Measurements from ENCODE around the gene CSGALNACT2. TPM values are rescaled to one million over a fixed set of nuclear protein-coding genes. Genes with fewer than 3 reads are reported as not detected.

CSGALNACT2 gene
- total RNA-seq, 1 donor from 2014 or later = 14.8 TPM

DNA sequence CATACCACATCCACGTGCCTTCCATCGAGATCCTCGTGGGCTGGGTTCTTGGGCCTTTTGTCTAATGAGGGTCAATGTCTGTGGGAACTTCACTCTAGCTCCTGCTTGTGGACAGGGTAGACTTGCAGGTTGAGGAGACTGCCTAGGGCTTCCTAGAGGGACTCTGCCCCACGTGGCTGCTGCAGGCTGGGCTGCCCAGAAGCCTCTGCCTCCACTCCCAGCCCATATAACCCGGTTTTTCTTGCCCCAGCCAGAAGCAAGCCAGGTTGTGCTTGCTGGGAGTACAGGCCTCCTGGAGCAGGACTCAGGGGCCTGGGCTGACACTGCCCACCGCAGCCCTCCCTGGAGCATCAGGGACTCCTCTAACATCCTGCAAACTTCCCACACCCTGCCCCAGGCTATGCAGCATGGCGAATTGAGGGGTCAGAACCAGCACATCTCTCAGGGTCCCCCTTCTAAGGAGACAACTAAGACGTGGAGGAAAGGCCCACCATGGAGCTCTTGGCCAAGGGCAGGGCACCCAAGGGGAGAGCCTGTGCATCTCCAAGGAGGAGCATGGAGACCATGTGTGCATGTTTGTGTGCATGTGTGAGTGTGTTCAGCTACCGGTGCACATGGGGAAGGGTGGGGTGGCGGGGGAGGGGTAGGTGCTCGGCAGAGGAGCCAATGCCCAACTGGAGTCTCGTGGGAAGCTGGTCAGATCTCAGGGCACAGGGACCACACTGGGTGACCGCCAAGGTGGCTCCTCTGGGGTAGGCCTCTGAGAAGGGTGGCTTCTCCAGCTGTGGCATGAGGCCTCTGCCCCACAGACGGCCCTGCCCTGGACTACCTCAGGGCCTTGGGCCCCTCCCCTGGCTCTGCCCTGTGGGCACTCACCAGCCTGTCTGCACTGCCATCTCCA, 66.0 kb downstream of the CSGALNACT2 start:
- H3K9me3 Mint-ChIP-seq = no peaks in the 10 kb centered on the region
- DNase-seq (ENCODE audit: low spot score in 2 of 2, unreplicated experiment in 2 of 2) = peak in 1 of 2 experiments; percentile 36
- H3K4me1 Mint-ChIP-seq = no peaks in the 10 kb centered on the region
- H3K27ac Mint-ChIP-seq = no peak overlapping the region
- no peaks in the 10 kb centered on the region for H3K36me3 Mint-ChIP-seq
- H3K27me3 Mint-ChIP-seq (ENCODE audit: low read depth) = no peaks in the 10 kb centered on the region
- H3K4me3 Mint-ChIP-seq = peak overlapping the region; percentile 40
- TF ChIP-seq, protein P1, sequence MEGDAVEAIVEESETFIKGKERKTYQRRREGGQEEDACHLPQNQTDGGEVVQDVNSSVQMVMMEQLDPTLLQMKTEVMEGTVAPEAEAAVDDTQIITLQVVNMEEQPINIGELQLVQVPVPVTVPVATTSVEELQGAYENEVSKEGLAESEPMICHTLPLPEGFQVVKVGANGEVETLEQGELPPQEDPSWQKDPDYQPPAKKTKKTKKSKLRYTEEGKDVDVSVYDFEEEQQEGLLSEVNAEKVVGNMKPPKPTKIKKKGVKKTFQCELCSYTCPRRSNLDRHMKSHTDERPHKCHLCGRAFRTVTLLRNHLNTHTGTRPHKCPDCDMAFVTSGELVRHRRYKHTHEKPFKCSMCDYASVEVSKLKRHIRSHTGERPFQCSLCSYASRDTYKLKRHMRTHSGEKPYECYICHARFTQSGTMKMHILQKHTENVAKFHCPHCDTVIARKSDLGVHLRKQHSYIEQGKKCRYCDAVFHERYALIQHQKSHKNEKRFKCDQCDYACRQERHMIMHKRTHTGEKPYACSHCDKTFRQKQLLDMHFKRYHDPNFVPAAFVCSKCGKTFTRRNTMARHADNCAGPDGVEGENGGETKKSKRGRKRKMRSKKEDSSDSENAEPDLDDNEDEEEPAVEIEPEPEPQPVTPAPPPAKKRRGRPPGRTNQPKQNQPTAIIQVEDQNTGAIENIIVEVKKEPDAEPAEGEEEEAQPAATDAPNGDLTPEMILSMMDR (IDR thresholded peaks at IDR 0.05; ENCODE audit: unreplicated experiment) = no peak

DNA sequence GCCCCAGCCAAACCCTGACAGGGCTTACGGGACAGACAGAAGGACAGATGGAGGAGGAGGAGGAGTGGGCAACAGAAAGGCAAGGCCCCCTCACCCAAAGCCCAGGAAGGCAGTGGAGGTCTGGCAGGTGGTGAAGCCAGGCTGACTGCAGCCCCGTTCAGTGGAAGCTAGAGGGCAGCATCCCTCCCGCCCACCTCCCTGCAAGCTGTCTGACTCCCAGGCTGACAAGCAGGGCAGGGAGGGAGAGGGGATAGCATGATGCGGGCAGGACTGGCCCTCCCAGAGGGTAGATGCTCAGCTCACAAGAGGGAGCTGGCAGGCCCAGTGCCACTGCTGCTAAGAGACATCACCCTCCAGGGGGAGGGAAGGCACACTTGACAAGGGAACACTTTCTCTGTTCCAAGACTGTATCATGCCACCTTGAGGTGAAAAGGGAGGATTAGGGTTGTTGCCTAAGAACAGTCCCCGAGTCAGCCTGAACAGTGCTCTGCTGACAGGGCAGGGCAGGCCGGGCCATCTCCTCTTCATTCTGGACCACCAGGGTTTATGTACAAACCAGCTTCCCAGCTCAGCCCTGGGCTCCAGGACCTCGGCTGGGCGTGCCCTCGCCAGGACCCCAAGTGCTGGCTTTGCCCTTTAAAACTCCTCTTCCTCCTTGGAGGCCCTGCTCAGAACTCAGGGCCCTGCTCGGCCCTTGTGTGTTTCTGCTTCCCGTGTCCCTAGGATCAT, 66.9 kb downstream of the CSGALNACT2 start:
- H3K36me3 Mint-ChIP-seq = no peaks in the 10 kb centered on the region
- peak; percentile 20 to 53 for DNase-seq (ENCODE audit: low spot score in 2 of 2, unreplicated experiment in 2 of 2)
- H3K27ac Mint-ChIP-seq = no peak overlapping the region
- no peaks in the 10 kb centered on the region for H3K9me3 Mint-ChIP-seq
- no peak overlapping the region for H3K4me3 Mint-ChIP-seq
- TF ChIP-seq, protein P1 (IDR thresholded peaks at IDR 0.05; ENCODE audit: unreplicated experiment) = no peak
- no peaks in the 10 kb centered on the region for H3K27me3 Mint-ChIP-seq (ENCODE audit: low read depth)
- no peaks in the 10 kb centered on the region for H3K4me1 Mint-ChIP-seq

DNA sequence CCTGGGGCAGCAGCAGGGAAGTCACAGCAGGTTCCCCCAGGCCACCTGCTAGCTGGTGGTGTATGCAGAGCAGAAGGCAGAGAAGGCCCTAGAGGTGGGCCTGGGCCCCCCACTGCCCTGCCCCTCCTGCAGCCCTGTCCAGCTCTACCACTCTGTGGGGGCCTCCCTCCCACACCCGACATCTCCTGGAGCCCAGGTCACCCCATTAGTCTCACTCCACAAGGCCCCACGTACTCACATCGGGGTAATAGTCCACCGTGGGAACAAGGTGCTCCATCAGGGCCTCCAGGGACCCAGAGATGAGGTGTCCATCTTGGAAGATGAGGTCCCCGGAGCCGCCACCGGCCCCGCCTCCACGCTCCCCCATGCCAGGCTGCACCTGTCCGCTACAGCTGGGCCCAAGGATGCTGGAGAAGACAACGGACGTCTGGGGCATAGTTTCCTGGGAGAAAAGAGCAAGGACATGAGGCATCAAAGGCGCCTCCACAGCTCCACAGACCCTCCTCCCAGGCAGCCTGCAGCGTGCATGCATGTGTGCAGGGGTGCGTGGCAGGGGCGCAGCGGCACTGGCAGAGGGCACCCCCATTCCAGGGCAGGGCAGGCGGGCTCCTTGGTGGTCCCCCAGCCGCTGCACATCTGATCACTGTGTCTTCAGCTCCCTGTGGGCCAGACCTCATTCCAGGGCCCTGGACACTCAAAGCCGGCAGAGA, 67.6 kb downstream of the CSGALNACT2 start:
- Mint-ChIP-seq H3K4me1 (no peaks in the 10 kb centered on the region), H3K27me3 (ENCODE audit: low read depth) (no peaks in the 10 kb centered on the region), H3K9me3 (no peaks in the 10 kb centered on the region), H3K4me3 (no peak overlapping the region), H3K36me3 (no peaks in the 10 kb centered on the region), H3K27ac (no peak overlapping the region)
- TF ChIP-seq, protein P1 (IDR thresholded peaks at IDR 0.05; ENCODE audit: unreplicated experiment) = no peak
- peak; percentile 18 to 35 for DNase-seq (ENCODE audit: low spot score in 2 of 2, unreplicated experiment in 2 of 2)

DNA sequence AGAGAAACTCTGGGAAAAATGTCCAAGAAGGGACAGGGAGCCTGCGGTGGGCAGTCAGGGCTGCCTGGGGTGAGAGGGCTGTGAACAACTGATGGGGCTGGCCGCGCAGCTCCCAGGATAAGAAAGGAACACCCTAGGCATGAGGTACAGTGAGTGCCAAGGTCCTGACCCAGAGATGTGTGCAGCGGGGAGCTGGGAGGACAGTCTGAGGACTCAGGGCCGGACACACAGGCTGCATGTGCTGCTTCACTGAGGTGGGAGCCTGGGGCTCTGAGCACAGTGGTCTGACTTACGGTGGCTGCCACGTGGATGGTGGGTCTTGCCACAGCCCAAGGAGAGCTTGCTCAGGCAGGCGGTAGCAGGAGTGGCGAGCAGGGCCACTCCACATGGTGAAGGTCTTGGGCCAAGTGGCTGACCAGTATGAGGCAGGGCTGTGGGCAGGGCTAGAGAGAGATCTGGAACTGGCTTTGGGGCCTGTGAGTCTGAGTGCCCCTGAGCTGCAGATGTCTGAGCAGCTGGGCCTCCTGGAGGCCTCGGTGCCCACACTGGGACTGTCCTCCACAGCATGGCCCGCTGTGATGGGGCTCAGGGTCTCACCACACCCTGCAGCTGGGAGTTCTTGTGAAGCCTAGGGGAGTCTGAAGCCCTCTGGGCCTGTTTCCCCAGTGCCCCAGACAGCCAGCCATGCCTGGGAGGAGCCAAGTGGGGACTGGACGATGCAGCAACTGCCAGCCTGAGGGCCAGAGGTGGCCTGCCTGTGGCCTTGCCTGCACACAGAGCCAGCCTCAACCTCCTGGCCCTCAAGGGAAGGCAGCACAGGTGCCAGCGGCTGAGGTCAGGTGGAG, 68.4 kb downstream of the CSGALNACT2 start:
- H3K36me3 Mint-ChIP-seq = no peaks in the 10 kb centered on the region
- no peaks in the 10 kb centered on the region for H3K9me3 Mint-ChIP-seq
- H3K4me1 Mint-ChIP-seq = no peaks in the 10 kb centered on the region
- H3K4me3 Mint-ChIP-seq = no peak overlapping the region
- no peaks in the 10 kb centered on the region for H3K27me3 Mint-ChIP-seq (ENCODE audit: low read depth)
- DNase-seq (ENCODE audit: low spot score in 2 of 2, unreplicated experiment in 2 of 2) = peak; percentile 18 to 26
- TF ChIP-seq, protein P1 (IDR thresholded peaks at IDR 0.05; ENCODE audit: unreplicated experiment) = no peak
- H3K27ac Mint-ChIP-seq = no peak overlapping the region
